ENCODE data around the gene ELMO3. TPM values are rescaled to one million over a fixed set of nuclear protein-coding genes. Genes with fewer than 3 reads are reported as not detected.
A peak's percentile ranks its signal among the peaks of the same experiment; 100 is the strongest.

ELMO3 gene
- total and polyA plus RNA-seq, 2 of the 13 experiments (the other 11 are each of a cell fraction or from before 2014, with no cell fraction given) = 2.6 to 4.0 TPM

DNA sequence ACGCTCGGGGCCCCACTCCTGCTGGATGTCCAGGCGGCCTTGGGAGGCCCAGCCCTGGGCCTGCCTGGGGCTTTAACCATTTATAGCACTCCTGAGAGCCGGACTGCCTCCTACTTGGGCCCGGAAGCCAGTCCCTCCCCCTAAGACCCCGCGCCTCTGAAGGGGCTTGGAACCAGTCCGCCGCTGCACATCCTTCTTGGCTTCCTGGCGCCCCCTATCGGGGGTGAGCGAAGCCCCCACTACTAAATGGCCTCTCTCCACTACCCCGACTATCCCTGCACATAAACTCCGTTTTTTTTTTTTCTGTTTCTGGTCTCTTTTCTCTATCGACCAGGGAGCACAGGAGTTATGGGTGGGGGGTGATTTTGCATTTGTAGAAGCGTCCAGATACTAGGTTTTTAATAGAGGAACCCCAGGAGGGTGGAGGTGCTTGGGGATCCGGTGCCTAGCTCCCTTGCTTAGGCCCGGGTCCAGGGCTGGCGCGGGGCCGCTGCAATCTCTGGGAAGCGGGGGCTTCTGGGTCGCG lies 29.2 kb upstream of the ELMO3 start (continued):
- TF ChIP-seq ZNF709 (CRISPR knock-in tag; IDR thresholded peaks at IDR 0.05) (no peak), SMARCC2 (IDR thresholded peaks at IDR 0.05) (no peak), ZNF607 (CRISPR knock-in tag; IDR thresholded peaks at IDR 0.05; ENCODE audit: borderline replicate concordance) (no peak), SMAD3 (CRISPR knock-in tag; IDR thresholded peaks at IDR 0.05) (no peak), RAD51 (IDR thresholded peaks at IDR 0.05; ENCODE audit: borderline replicate concordance) (no peak), FOXC1 (CRISPR knock-in tag; IDR thresholded peaks at IDR 0.05; ENCODE audit: borderline replicate concordance) (no peak), KDM1A (CRISPR knock-in tag; IDR thresholded peaks at IDR 0.05) (no peak), PAF1 (CRISPR knock-in tag; IDR thresholded peaks at IDR 0.05) (no peak), NR3C1 (CRISPR knock-in tag; IDR thresholded peaks at IDR 0.05) (no peak), ZNF572 (CRISPR knock-in tag; IDR thresholded peaks at IDR 0.05) (0 out of 2 replicates have a peak, but pooled peaks have one; percentile 54), PAX8 (CRISPR knock-in tag; IDR thresholded peaks at IDR 0.05; ENCODE audit: borderline replicate concordance) (0 out of 2 replicates have a peak, but pooled peaks have one; percentile 74), ZNF333 (CRISPR knock-in tag; IDR thresholded peaks at IDR 0.05; ENCODE audit: borderline replicate concordance) (no peak; the same call in 1 of the 2 replicates), SIN3B (IDR thresholded peaks at IDR 0.05; ENCODE audit: low read length) (no peak), FOXP1 (IDR thresholded peaks at IDR 0.05) (no peak), FOXP1 (CRISPR knock-in tag; IDR thresholded peaks at IDR 0.05) (no peak), ZNF615 (CRISPR knock-in tag; IDR thresholded peaks at IDR 0.05; ENCODE audit: borderline replicate concordance) (no peak), ZNF747 (CRISPR knock-in tag; IDR thresholded peaks at IDR 0.05; ENCODE audit: borderline replicate concordance) (no peak), NFKBIZ (CRISPR knock-in tag; IDR thresholded peaks at IDR 0.05) (no peak), SP5 (CRISPR knock-in tag; IDR thresholded peaks at IDR 0.05; ENCODE audit: borderline replicate concordance, low read depth) (no peak)
- TF ChIP-seq, protein P1, sequence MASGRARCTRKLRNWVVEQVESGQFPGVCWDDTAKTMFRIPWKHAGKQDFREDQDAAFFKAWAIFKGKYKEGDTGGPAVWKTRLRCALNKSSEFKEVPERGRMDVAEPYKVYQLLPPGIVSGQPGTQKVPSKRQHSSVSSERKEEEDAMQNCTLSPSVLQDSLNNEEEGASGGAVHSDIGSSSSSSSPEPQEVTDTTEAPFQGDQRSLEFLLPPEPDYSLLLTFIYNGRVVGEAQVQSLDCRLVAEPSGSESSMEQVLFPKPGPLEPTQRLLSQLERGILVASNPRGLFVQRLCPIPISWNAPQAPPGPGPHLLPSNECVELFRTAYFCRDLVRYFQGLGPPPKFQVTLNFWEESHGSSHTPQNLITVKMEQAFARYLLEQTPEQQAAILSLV (CRISPR knock-in tag; IDR thresholded peaks at IDR 0.05; ENCODE audit: borderline replicate concordance) = no peak; the same call in 1 of the 2 replicates
- TF ChIP-seq, protein P2, sequence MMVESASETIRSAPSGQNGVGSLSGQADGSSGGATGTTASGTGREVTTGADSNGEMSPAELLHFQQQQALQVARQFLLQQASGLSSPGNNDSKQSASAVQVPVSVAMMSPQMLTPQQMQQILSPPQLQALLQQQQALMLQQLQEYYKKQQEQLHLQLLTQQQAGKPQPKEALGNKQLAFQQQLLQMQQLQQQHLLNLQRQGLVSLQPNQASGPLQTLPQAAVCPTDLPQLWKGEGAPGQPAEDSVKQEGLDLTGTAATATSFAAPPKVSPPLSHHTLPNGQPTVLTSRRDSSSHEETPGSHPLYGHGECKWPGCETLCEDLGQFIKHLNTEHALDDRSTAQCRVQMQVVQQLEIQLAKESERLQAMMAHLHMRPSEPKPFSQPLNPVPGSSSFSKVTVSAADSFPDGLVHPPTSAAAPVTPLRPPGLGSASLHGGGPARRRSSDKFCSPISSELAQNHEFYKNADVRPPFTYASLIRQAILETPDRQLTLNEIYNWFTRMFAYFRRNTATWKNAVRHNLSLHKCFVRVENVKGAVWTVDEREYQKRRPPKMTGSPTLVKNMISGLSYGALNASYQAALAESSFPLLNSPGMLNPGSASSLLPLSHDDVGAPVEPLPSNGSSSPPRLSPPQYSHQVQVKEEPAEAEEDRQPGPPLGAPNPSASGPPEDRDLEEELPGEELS (CRISPR knock-in tag; IDR thresholded peaks at IDR 0.05) = no peak
- TF ChIP-seq, protein P3, sequence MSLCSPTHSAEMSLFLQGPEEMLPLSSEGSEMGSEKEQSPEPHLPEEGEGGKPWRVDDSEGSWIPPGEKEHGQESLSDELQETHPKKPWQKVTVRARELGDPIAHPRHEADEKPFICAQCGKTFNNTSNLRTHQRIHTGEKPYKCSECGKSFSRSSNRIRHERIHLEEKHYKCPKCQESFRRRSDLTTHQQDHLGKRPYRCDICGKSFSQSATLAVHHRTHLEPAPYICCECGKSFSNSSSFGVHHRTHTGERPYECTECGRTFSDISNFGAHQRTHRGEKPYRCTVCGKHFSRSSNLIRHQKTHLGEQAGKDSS (CRISPR knock-in tag; IDR thresholded peaks at IDR 0.05; ENCODE audit: borderline replicate concordance, low read depth) = no peak
- TF ChIP-seq, protein P4, sequence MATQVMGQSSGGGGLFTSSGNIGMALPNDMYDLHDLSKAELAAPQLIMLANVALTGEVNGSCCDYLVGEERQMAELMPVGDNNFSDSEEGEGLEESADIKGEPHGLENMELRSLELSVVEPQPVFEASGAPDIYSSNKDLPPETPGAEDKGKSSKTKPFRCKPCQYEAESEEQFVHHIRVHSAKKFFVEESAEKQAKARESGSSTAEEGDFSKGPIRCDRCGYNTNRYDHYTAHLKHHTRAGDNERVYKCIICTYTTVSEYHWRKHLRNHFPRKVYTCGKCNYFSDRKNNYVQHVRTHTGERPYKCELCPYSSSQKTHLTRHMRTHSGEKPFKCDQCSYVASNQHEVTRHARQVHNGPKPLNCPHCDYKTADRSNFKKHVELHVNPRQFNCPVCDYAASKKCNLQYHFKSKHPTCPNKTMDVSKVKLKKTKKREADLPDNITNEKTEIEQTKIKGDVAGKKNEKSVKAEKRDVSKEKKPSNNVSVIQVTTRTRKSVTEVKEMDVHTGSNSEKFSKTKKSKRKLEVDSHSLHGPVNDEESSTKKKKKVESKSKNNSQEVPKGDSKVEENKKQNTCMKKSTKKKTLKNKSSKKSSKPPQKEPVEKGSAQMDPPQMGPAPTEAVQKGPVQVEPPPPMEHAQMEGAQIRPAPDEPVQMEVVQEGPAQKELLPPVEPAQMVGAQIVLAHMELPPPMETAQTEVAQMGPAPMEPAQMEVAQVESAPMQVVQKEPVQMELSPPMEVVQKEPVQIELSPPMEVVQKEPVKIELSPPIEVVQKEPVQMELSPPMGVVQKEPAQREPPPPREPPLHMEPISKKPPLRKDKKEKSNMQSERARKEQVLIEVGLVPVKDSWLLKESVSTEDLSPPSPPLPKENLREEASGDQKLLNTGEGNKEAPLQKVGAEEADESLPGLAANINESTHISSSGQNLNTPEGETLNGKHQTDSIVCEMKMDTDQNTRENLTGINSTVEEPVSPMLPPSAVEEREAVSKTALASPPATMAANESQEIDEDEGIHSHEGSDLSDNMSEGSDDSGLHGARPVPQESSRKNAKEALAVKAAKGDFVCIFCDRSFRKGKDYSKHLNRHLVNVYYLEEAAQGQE (IDR thresholded peaks at IDR 0.05; ENCODE audit: borderline replicate concordance in 1 of 2, low read depth in 1 of 2, low read length in 2 of 2) = 0 out of 4 replicates have a peak, but pooled peaks of 1 of the 2 experiments have one; percentile 10

Measured in HepG2 (cell line).